HEK293T (cell line): ENCODE measurements around the gene NRP2.

ENCODE experiments used
- CTCF ChIA-PET: fragments of 350-600 bp; formaldehyde crosslinking; extraction: SDS; loops from one replicate; lab custom pipeline; 2021; ENCODE audit warnings: antibody characterized with exemption, inconsistent platforms; lab: Yijun Ruan, JAX
- POLR2A ChIA-PET: fragments of 350-600 bp; formaldehyde crosslinking; extraction: SDS; loops from one replicate; lab custom pipeline; 2020; ENCODE audit warnings: antibody characterized with exemption, inconsistent platforms; lab: Yijun Ruan, JAX
- DNase-seq: peaks from one replicate; pipeline ENCODE4 v3.0.0; 2012; ENCODE audit warnings: mixed read lengths; ENCODE audit errors: extremely low spot score
- ARNT ChIP-seq: fragments of 450-650 bp; IDR thresholded peaks from 2 replicates; pipeline ENCODE4 v1.6.1; 2017; ENCODE audit warnings: mild to moderate bottlenecking
- BHLHE40 ChIP-seq: fragments of 450-650 bp; IDR thresholded peaks from 2 replicates; pipeline ENCODE4 v1.6.1; 2016; ENCODE audit warnings: mild to moderate bottlenecking, moderate library complexity, borderline replicate concordance
- CTBP1 ChIP-seq: fragments of 450-650 bp; IDR thresholded peaks from 2 replicates; pipeline ENCODE4 v1.6.1; 2016; ENCODE audit warnings: borderline replicate concordance
- ELF4 ChIP-seq: fragments of 450-650 bp; IDR thresholded peaks from 2 replicates; pipeline ENCODE4 v1.6.1; 2017; ENCODE audit warnings: antibody characterized with exemption
- FOXA1 ChIP-seq: fragments of 450-650 bp; IDR thresholded peaks from 2 replicates; pipeline ENCODE4 v1.6.1; 2016; ENCODE audit warnings: mild to moderate bottlenecking
- FOXK2 ChIP-seq: fragments of 450-650 bp; IDR thresholded peaks from 2 replicates; pipeline ENCODE4 v1.6.1; 2016; ENCODE audit warnings: mild to moderate bottlenecking
- FOXM1 ChIP-seq: fragments of 450-650 bp; IDR thresholded peaks from 2 replicates; pipeline ENCODE4 v1.6.1; 2017; ENCODE audit warnings: mild to moderate bottlenecking, borderline replicate concordance
- HDGF ChIP-seq: fragments of 450-650 bp; IDR thresholded peaks from 2 replicates; pipeline ENCODE4 v1.6.1; 2017; ENCODE audit warnings: antibody characterized with exemption, borderline replicate concordance
- L3MBTL2 ChIP-seq: fragments of 450-650 bp; conservative IDR thresholded peaks from 2 replicates; pipeline ENCODE4 v1.6.1; 2016; ENCODE audit warnings: mild to moderate bottlenecking
- LEF1 ChIP-seq: fragments of 450-650 bp; IDR thresholded peaks from 2 replicates; pipeline ENCODE4 v1.6.1; 2017; ENCODE audit warnings: mild to moderate bottlenecking, borderline replicate concordance
- NFRKB ChIP-seq: fragments of 450-650 bp; IDR thresholded peaks from 2 replicates; pipeline ENCODE4 v1.6.1; 2016; ENCODE audit warnings: mild to moderate bottlenecking, moderate library complexity
- PKNOX1 ChIP-seq: fragments of 450-650 bp; IDR thresholded peaks from 2 replicates; pipeline ENCODE4 v1.6.1; 2016
- SP1 ChIP-seq: fragments of 450-650 bp; IDR thresholded peaks from 2 replicates; pipeline ENCODE4 v1.6.1; 2017
- SUZ12 ChIP-seq: fragments of 450-650 bp; IDR thresholded peaks from 2 replicates; pipeline ENCODE4 v1.6.1; 2016; ENCODE audit warnings: mild to moderate bottlenecking
- TARDBP ChIP-seq: fragments of 450-650 bp; IDR thresholded peaks from 2 replicates; pipeline ENCODE4 v1.6.1; 2016
- ZNF384 ChIP-seq: fragments of 450-650 bp; IDR thresholded peaks from 2 replicates; pipeline ENCODE4 v1.6.1; 2016

Gene NRP2

GRCh38 chr2:205752296-205752820 is 70.1 kb downstream of the NRP2 start:
- no peak for DNase-seq
- CTCF ChIA-PET, result no interaction called here
- TF ChIP-seq LEF1, result no peak
- TF ChIP-seq FOXK2, result no peak
- no peak for TF ChIP-seq ZNF384
- TF ChIP-seq ARNT, result no peak
- no peak for TF ChIP-seq NFRKB
- TF ChIP-seq HDGF, result no peak
- TF ChIP-seq SUZ12, result no peak
- no peak for TF ChIP-seq FOXM1
- TF ChIP-seq CTBP1, result no peak
- TF ChIP-seq L3MBTL2, result no peak
- TF ChIP-seq SP1, result no peak
- TF ChIP-seq PKNOX1, result no peak
- no peak for TF ChIP-seq BHLHE40
- TF ChIP-seq FOXA1, result no peak
- POLR2A ChIA-PET, result no interaction called here

- TF ChIP-seq CTBP1, result no peak
- TF ChIP-seq ARNT, result no peak
- TF ChIP-seq NFRKB, result no peak
- no peak for TF ChIP-seq FOXK2
- TF ChIP-seq FOXA1, result no peak
- TF ChIP-seq SP1, result no peak
- TF ChIP-seq HDGF, result no peak
- no peak for TF ChIP-seq LEF1
- no peak for TF ChIP-seq ELF4
- no peak for TF ChIP-seq FOXM1
- no peak for TF ChIP-seq L3MBTL2
- no peak for TF ChIP-seq BHLHE40
- no peak for TF ChIP-seq TARDBP
- TF ChIP-seq ZNF384, result no peak
- TF ChIP-seq SUZ12, result no peak
- TF ChIP-seq PKNOX1, result no peak
- DNase-seq, result no peak
- ChIA-PET POLR2A (no interaction called here), CTCF (no interaction called here)
These were observed 70.6 kb downstream of the NRP2 start for GRCh38 chr2:205752924-205753323.

GRCh38 chr2:205754285-205754923 is 72.1 kb downstream of the NRP2 start:
- POLR2A ChIA-PET, result no interaction called here
- no peak for DNase-seq
- TF ChIP-seq L3MBTL2 (no peak), FOXM1 (no peak), TARDBP (no peak), NFRKB (no peak), CTBP1 (no peak), SP1 (no peak), ELF4 (no peak), PKNOX1 (no peak), ZNF384 (no peak), ARNT (no peak), FOXK2 (no peak), HDGF (no peak), FOXA1 (no peak), SUZ12 (no peak)
- CTCF ChIA-PET, result interaction anchor here (0.6 kb wide), 1 partner anchor 186 kb away, joined by 3 read pairs; no protein-coding TSS in a partner anchor

GRCh38 chr2:205754924-205755321 is 72.6 kb downstream of the NRP2 start:
- no peak for DNase-seq
- TF ChIP-seq FOXA1 (no peak), LEF1 (no peak), ARNT (no peak), CTBP1 (no peak), L3MBTL2 (no peak), HDGF (no peak), TARDBP (no peak), SUZ12 (no peak), PKNOX1 (no peak), FOXK2 (no peak), NFRKB (no peak), SP1 (no peak)
- CTCF ChIA-PET, result interaction anchor here (0.6 kb wide), 1 partner anchor 186 kb away, joined by 3 read pairs; no protein-coding TSS in a partner anchor
- POLR2A ChIA-PET, result no interaction called here

- DNase-seq, result no peak
- CTCF ChIA-PET, result interaction anchor here (0.6 kb wide), 1 partner anchor 75 kb away, joined by 3 read pairs; no protein-coding TSS in a partner anchor
- POLR2A ChIA-PET, result no interaction called here
- TF ChIP-seq BHLHE40 (no peak), HDGF (no peak), SP1 (no peak), FOXK2 (no peak), SUZ12 (no peak), NFRKB (no peak)
These were observed 73.6 kb downstream of the NRP2 start for GRCh38 chr2:205755923-205756322.
